SU-DHL-6 (cell line): Measurements from ENCODE around the gene FHIP1A.

Experiments used
- EZH2phosphoT487 ChIP-seq: fragments of 200-600 bp; sonication (generic), shearing (Covaris generic); conservative IDR thresholded peaks from 2 replicates; pipeline ENCODE4 v1.6.1; 2018; ENCODE audit warnings: mild to moderate bottlenecking, antibody characterized with exemption, low read length, moderate library complexity, mixed read lengths
- TF ChIP-seq, protein P1 (sequence below): fragments of 200-600 bp; sonication (generic); IDR thresholded peaks from one replicate; pipeline ENCODE4 v1.5.1; 2017; ENCODE audit warnings: antibody characterized with exemption, mild to moderate bottlenecking, low read length, moderate library complexity; ENCODE audit not compliant: insufficient read depth, poor library complexity, severe bottlenecking

DNA sequence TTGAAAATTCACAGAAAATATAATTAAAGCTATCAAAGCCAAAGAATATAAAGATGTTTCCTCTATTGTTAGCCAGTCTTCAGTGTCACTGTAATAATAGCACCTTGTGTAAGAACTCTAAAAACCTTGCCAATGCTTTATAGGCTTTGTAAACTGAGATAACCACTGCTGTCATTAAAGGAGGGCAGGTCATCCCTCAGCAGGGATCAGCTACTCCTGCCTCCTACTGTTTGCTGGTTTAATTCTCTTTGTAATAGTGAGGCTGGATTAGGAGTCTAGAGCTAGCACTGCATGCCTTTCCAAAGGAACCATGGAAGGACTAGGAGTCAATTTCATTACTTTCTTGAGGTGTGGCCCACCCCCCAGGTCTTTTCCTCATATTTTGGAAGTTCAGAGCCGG is 46.2 kb downstream of the FHIP1A start:
- TF ChIP-seq, protein P1, sequence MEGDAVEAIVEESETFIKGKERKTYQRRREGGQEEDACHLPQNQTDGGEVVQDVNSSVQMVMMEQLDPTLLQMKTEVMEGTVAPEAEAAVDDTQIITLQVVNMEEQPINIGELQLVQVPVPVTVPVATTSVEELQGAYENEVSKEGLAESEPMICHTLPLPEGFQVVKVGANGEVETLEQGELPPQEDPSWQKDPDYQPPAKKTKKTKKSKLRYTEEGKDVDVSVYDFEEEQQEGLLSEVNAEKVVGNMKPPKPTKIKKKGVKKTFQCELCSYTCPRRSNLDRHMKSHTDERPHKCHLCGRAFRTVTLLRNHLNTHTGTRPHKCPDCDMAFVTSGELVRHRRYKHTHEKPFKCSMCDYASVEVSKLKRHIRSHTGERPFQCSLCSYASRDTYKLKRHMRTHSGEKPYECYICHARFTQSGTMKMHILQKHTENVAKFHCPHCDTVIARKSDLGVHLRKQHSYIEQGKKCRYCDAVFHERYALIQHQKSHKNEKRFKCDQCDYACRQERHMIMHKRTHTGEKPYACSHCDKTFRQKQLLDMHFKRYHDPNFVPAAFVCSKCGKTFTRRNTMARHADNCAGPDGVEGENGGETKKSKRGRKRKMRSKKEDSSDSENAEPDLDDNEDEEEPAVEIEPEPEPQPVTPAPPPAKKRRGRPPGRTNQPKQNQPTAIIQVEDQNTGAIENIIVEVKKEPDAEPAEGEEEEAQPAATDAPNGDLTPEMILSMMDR: no peak
- TF ChIP-seq EZH2phosphoT487: no peak
